Activated CD4-positive, CD25-positive, alpha-beta regulatory T cell (primary cell): ENCODE data around the gene CSAD.
A peak's percentile ranks its signal among the peaks of the same experiment; 100 is the strongest.

Experiments used
- DNase-seq, 4 experiments: peaks; one replicate each; lab custom pipeline; 2025; lab: John Stamatoyannopoulos, UW

Gene CSAD

DNA sequence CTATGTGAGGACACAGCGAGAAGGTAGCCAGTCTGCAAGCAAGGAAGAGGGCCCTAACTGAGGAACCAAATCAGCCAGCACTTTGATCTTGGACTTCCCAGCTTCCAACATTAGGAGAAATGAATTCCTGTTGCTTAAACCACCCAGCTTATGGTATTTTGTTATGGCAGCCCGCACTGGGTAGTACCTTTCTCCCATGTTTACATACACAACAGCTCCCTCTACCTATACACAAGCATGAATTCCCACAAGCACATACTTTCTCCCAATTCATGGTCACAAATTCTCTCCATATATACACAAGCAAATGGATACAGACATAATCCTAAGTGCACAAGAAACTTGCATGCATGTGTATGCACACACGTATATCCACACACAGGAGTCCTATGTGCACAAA is 19.0 kb upstream of the CSAD start:
- DNase-seq, result no peak

DNA sequence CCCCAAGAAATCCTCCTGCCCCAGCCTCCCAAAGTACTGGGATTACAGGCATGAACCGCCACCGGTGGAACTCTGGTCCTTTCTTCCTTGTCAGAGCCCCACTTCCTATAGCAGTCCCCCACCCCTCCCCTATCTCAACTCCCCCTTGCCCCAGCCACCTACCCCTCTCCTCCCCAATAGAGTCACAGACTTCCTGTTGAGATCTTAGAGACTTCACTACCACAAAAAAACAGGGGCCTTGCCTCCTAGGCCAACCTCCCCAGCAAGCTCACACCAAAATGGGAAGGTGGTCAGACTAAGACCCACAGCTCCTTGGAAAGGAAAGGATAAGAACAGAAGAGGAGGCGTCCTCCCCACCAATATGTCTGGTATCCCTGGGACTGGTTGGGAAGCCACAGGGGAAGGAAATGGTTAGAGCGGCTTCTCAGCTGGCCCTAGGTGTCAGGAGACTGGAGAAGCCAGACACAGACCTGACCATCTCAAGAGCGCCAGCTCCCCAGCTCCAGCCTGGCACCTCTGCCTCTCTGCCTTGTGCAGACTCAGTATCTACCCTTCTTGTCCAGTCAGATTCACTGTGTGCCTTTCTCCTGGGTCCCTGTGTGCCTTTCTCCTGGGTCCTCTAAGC is 17.9 kb upstream of the CSAD start:
- no peak for DNase-seq

DNA sequence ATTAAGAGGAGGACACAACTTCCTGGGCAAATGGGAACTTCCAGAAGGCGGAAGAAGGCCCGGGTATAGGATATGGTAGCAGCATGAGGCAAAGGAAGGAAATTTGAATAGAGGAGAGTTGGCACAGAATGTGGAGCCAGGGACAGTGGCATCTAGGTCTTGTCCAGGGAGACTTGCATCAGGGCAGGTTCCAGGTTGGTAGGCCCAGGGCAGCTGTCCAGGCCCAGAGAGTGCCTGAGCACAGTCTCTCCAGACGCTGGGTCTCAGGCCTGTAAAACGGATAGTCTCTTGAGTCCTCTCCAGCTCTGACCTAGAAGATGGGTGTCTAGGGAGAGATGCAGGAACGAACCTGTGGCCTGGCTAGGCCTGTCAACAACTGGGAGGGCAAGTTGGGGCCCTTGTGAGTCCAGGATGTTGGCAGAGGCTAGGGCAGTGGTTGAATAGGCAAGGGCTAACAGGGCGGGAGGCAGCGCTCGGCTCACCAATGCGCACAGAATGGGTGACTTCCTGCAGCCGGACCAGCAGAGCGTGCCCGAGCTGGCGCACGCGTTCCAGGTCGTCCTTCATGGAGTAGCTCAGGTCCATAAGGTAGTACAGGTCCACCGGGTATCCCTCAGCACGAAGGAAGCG is 16.4 kb upstream of the CSAD start:
- DNase-seq, result no peak

DNA sequence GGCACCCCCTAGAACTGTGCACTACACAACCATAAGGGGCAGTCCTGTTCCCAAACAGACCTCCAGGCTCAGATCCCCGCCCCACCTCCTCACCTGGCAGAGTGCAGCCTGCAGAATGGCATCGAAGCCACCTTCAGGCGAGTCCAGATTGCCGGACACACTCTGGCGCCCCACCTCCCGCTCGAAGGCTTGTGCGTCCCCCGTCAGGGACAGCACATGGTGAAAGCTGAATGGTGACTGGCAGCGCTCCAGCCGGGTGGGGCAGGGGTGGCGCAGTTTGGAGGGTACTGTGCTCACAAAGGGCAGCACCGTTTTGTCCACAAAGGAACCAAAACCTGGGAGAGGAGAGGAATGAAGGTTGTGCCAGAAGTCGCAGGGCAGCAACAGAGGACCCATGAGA is 15.8 kb upstream of the CSAD start:
- no peak for DNase-seq

DNA sequence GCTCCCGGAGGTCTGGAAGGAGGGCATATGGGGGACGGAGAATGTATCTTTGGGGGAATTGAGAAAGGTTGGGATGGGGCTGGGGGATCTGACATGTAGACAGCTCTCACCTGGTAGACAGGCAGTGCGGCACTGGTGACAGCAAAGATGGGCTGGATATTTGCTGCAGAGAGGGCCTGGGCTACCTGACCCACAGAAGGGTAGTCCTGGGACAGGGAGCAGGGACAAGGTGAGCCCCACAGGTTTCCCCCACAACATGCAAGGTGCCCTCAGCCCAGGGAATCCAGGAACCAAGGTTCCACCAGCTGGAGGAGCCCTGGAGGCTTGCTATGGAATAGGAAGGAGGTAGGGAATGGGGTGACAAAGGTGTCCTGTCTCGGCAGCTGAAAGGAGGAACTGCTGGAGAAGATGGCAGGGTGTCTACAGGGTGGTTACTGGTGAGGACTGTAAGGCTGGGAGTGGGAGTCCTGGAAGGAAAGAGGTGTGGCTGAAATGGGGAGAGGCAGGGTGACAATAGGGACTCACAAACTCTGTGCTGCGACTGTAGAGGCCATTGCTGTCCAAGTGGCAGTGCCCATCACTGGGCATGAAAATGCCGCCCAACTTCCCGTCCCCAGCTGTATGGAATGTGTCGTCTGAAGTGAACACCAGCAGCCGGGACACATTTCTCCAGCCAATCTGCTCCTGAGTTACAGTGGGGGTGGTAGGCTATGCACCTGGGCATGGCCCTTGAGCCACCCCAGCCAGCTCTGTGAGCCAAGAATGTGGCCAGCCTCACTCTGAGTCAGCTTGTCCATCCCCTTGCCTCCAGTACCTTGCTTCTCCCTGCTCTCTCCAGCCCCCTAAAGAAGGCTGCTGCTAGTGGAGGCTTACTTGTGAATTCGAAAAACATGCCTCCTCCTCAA is 15.0 kb upstream of the CSAD start:
- no peak for DNase-seq

DNA sequence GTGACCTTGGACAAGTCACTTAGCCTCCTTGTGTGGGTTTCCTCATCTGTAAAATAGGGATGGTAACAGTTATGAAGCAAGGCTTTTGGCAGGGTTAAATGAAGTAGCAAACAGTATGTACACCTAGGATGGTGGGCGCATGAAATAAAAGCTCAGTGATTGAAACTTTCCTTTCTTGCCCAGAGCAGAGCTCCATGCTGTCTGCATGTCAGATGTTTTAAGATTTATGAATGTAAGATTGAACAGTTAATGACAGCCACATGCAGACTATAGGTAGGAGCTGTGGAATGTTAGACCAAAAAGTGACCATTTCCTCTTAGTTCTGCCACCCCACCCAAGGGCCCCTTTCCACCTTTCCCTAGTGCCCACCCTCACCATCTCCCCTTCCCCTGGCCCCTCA is 14.2 kb upstream of the CSAD start:
- no peak for DNase-seq

DNA sequence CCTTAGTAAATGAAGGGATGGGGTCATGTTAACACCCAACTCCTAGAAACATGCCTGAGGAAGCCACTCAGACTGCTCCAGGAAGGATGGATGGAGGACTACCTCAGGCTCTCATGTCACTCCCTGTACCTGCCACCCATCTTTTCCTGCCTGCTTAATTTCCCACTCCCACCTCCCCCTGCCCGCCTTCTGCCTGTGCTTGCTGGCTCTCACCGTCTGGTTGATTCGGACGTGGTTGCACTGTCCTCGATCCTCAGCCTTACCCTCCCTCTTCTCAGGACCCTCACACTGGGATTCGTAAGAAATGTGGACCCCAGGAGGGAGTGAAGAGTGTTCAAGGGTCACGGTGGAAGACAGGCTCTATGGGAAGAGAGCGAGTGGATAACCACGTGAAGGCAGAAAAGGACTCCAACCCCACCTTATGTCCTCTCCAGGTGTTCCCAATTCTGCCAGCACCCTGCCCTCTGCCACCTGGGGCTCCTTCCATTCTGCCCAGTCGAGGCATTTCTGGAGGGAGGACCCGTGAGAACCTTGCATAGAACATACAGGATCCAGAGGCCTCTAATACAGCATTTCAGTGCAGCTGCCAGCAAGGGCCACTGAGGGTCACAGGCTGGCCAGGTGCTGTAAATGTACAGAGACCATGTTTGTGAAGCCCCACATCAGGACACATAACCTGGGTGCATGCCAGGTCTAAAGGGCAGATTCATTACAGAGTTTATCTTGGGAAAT is 13.4 kb upstream of the CSAD start:
- no peak for DNase-seq

DNA sequence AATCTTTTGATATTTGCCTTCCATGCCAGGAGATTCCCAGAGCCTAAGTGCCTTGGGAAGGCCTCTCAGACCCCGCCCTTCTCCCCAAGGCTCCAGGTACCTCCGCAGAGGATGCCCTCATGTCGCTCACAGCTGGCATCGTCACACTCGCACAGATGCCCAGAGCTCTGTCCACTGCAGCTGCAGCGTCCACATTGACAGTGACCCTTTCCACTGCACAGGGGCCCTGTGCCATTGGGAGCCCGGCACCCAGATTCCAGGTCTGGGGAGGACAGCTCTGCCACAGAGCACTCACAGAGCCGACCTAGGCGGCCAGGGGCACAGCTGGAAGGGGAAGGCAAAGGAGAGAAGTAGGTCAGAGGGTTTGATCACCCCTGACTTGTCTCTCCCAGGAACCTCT is 12.3 kb upstream of the CSAD start:
- no peak for DNase-seq

DNA sequence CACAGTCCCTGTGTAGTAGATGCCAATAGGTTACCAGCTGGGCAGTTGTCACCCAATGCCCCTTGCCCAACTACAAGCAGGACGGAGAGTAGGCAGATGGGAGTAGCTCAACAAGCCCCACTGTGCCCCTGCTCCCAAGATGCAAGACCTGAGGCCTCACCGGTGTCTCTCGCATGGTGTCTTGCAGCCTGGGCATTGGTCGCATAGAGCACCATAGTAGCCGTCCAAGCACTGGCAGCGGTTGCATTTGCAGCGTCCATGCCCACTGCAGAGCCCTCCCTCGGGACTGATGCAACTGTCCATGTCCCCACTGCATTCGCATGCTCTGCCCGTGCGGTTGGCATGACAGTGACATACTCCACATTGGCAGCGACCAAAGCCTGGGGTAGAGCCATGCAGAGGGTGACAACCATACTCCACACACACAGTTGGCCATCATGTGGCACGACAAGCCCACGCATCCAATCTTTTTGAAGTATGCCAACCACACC is 11.9 kb upstream of the CSAD start:
- no peak for DNase-seq

DNA sequence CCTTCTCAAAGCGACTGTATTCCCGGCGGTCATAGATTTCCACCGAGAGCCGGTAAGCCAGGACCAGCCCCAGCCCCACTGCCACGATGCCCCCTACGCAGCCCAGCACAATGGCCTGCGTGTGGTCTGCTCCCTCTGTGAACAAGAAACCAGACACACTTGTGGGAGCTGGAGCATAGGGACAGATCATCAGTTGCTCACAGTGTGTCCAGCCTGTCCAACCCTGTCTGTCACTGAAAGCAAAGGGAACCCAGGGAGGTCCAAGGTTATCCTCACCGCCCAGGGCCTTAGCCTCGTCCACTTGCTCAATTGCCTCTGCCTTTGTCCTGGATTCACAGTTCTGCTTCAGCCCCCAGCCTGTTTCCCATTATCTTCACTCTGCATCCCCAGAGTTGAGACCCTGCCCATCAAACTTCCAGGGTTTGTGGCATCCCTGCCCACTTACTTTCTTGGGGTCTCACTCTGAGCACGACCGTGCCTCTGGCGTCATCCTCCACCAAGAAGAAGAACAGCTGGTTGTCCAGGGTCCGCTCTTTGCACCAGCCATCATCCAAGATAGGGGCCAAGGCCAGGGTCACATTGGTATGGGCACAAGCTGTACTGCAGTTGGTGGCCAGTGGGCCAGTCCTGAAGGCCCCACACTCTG is 11.3 kb upstream of the CSAD start:
- no peak for DNase-seq

DNA sequence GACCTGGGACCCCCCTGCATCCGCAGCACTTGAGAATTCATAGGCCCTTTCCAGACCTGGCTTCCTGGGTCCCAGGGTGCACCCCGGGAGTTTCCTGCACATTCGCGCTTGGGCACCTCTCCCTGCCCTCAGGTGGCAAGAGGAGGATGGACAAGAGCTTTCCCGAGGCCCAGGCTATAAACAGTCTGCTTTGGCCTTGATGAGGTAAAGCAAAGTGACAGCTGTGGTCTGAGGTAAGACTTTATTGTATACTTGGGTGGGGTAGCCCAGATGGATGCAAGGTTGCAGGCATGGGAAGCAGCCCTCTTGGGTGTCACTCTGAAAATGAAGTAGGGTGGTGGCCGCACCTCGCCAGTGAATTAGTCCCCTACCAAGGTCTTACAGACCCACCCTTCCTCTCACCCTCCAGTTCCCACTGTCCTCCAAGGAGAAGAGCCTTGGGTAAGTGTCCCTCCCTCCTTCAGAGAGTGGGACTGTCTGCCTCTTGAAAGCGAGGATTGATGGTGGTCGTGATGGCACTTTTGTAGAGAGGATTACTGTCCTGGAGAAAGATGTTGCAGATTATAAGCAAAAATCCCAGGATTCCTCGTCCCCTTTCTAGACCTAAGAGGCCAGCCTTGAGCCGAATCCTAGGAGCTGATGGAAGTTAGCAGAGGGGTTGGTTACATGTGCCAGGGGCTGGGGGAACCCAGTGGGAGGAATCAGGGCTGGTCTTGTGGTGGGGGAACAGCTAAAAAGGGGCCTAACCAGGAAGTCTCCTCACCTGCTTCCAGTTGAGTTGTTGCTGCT is 10.6 kb upstream of the CSAD start:
- DNase-seq, result no peak

DNA sequence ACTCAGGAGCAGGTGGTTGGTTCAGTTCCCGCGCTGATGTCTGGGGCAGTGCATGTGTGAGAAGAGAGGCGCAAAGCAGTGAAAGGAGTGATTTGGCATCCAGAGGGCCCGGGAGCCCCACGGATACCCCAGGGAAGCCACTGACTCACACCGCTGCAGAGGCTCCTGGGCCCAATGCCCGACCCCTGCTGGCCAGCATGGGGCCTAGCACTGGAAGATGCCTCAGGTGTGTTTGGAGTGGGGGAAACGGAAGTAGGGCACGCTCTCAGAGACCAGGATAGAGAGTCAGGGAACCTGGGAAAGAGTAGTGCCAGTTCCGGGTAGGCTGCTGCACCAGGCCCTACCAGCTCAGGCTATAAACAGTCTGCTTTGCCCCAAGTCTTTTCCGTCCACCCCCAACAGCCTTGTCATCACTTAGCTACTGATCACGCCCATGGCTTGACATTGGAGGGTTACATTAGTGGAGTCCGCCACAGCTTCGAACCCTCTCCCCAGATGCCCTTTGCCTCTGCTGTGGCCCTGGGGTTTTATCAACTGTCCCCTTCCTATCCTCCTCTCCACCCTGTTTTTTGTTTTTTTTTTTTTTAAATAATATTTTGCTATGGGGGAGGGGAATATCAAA is 9.5 kb upstream of the CSAD start:
- DNase-seq, result peak in 3 of 4 experiments; percentile 20 to 33 (median 31)

DNA sequence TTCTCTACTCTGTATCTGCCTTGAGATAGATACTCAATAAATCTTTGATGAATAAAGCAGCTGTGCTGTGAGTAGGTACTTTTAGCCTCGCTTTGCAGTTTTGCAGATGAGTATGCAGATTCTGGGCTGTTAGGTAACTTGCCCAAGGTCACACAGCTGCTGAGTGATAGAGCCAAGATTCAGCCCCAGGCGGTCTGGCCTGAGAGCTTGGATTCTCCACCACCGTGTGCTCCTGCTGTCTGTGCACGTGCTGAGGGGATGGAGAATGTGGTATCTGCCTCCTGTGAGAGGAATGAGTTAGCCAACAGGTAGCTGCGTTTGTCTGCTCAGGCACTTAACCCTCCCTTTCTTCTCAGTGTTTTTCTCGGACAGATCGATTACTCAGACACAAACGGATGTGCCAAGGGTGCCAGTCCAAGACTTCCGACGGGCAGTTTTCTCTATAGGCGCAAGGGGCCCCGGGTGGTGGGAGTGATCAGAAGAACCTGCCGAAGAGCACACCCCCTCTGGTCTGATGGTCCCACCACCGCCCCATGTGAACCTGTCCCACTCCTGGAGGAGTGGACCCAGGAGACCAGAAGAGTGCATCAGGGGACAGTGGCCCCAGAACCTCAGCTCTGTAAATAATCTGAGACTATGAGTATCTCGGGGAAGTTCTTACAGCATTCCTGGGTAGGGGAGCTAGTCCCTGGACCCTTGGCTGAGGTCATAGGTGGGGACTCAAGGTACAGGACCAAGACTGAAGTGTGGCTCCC is 6.6 kb upstream of the CSAD start:
- no peak for DNase-seq

DNA sequence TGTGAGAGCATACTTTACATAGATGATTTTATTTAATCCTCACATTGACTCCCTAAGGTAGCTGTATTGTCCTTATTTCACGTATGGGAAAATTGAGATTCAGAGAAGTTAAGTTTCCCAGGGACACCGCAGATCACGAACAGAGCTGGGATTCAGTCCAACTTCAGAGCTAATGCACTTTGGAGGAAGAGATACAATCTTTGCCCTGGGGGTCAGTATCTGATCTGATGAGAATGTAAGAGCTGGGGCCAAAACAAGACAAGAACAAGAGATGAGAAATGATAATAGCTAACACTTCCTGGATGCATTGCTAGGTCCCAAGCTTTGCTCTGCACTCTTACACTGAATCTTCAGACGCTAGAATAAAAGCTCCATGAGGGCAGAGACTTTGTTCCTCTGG is 6.0 kb upstream of the CSAD start:
- DNase-seq, result no peak

DNA sequence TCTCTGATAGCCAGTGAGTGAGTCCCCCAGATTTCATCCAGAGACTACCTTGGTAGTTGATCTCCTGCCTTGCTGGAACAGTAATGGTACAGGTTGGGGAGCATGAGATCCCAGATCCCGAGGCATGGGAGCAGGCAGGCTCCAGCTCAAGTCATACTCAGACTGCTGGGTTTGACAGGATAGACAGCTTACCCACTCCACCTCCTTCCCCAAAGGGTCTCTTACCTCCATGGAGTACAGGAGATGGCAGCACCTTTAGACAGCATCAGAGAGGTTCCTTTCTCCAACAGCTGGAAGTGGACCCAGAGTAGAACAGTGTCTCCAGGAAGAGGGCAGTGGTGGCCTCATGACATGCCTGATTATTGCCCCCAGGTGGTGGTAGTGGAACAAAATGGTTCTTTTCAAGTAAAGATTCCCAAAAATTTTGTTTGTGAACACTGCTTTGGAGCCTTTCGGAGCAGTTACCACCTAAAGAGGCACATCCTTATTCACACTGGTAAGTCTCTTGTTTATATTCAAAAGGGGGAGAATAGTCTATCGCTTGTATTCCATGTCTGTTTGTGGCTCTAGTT is 4.9 kb upstream of the CSAD start:
- no peak for DNase-seq

DNA sequence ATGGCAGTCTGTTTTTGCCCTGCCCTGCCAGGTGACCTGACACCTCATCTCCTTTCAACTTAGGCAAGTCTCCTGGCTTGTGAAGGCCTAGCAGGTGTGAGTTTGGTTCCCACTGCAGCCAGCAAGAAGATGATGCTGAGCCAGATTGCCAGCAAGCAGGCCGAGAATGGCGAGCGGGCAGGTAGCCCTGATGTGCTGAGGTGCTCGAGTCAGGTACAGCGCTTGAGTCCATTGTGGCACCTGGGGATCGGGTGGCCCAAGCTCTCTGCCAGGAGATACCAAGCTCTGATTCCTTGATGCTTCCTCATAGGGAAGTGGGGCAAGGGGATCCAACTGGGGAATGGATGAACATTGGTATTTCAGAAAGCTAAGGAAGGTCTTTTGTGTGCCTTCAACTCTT is 4.1 kb upstream of the CSAD start:
- no peak for DNase-seq

DNA sequence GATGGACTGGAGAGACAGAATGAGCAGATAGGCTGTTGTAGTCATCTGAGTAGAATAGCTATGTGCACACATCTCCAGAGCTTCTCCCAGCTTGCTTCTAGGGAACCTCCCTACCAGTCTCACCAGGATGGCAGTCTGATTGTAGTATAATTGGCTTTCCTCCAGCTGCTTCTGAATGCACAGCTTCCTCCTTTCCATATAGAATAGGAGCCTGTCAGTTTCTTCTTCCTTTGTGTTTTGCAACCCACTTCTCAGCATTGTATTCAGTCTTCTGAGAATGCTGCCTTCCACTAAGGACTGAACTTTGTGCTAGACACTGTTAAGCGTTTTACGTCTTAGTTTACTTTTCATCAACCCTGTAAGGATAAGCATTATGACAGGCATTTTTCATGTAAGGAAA is 2.2 kb upstream of the CSAD start:
- DNase-seq, result no peak

DNA sequence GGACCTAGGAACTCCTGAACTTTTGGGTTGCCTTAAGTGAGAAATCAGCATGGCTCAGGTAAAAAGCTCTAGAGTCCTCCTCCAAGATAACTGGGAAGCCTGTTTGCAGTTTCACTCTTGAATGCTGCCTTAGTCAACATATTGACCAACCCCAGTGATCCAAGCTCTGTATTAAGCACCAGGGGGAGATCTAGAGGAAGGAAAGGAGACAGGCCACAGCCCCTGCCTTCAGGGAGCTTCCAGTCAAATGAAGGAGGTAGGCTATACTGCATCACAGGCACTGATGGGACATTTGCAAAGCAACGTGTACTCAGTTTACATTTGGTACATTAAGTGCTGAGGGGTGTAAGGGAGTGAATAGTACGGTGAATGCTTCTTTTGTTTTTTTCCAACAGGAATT is 1.2 kb upstream of the CSAD start:
- no peak for DNase-seq

DNA sequence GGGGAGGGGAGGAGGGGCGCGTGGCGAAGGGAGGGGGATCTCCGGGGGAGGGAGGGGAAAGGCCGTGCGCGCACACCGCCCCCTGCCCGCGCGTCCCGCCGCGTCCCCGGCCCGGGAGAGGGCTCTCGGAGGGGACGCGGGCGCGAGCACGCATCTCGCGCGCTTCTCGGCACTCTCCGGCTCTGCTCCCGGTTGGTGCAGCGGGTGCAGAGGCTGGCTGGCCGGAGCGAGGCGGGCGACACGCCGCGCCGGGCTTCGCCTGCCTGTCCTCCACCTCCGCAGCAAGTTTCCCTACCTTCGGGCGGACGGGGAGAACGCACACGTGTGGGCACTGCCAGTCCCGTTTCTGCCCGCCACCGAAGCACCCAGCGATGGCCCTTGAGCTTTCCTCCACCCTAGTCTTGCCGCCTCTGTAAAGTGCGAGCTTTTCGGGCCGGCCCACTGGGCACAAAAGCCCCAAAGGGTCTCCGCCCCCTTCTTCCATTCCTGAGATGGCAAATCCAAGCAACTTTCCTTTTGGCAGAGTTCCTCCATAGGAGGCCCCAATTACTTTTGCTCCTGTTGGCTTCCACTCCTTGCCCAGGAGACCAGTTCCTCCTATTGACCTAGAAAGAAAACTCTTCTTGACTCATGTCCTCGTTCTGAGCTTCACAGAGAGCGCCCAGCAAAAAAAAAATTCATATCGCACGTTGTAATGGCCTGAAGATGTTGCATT is 363 bp upstream of the CSAD start:
- DNase-seq, result peak; percentile 64 to 76 (median 72)
